SK-N-SH treated with all-trans-retinoic acid at 6 μM for 48 hours (cell line): ENCODE results near the gene GSAP.

Experiments
- ATAC-seq: fragments of 200-7000 bp; cut with Tn5 transposase; 3 replicates; pipeline ENCODE4 v1.9.1; 2020; ENCODE audit warnings: mild to moderate bottlenecking, moderate library complexity
- ARNTL ChIP-seq: fragments of 450-650 bp; formaldehyde crosslinking; IDR thresholded peaks from 2 replicates; pipeline ENCODE4 v1.5.0; 2020; ENCODE audit warnings: low read depth, mild to moderate bottlenecking, moderate library complexity, borderline replicate concordance
- BACH2 ChIP-seq: fragments of 250-450 bp; sonication (Bioruptor Pico); IDR thresholded peaks from 2 replicates; pipeline ENCODE4 v1.9.0; 2021; ENCODE audit warnings: mild to moderate bottlenecking, borderline replicate concordance
- CSDC2 ChIP-seq: fragments of 250-450 bp; sonication (Bioruptor Pico); IDR thresholded peaks from 2 replicates; pipeline ENCODE4 v1.5.0; 2020; ENCODE audit warnings: mild to moderate bottlenecking, moderate library complexity
- ESRRG ChIP-seq: fragments of 250-450 bp; sonication (Bioruptor Pico); IDR thresholded peaks from 2 replicates; pipeline ENCODE4 v1.6.1; 2021; ENCODE audit warnings: mild to moderate bottlenecking
- GLIS3 ChIP-seq: fragments of 250-450 bp; sonication (Bioruptor Pico); IDR thresholded peaks from 2 replicates; pipeline ENCODE4 v1.5.0; 2020; ENCODE audit warnings: mild to moderate bottlenecking, moderate library complexity
- ISL1 ChIP-seq: fragments of 250-450 bp; sonication (Bioruptor Pico); IDR thresholded peaks from 2 replicates; pipeline ENCODE4 v2.1.2; 2022; ENCODE audit warnings: mild to moderate bottlenecking, moderate library complexity
- OSR1 ChIP-seq: fragments of 250-450 bp; sonication (Bioruptor Pico); IDR thresholded peaks from 2 replicates; pipeline ENCODE4 v1.8.0; 2022; ENCODE audit warnings: moderate library complexity, mild to moderate bottlenecking, inconsistent platforms
- RARB ChIP-seq: fragments of 250-450 bp; sonication (Bioruptor Pico); IDR thresholded peaks from 2 replicates; pipeline ENCODE4 v1.8.0; 2021; ENCODE audit warnings: mild to moderate bottlenecking, moderate library complexity
- SNAI2 ChIP-seq: fragments of 250-450 bp; sonication (Bioruptor Pico); IDR thresholded peaks from 2 replicates; pipeline ENCODE4 v1.5.0; 2020; ENCODE audit warnings: mild to moderate bottlenecking, moderate library complexity
- TCF4 ChIP-seq: fragments of 250-450 bp; sonication (Bioruptor Pico); IDR thresholded peaks from 2 replicates; pipeline ENCODE4 v1.8.0; 2021; ENCODE audit warnings: mild to moderate bottlenecking, moderate library complexity, borderline replicate concordance
- TOX ChIP-seq: fragments of 250-450 bp; sonication (Bioruptor Pico); IDR thresholded peaks from 2 replicates; pipeline ENCODE4 v1.8.0; 2021; ENCODE audit warnings: mild to moderate bottlenecking, moderate library complexity, borderline replicate concordance
- ZC3H10 ChIP-seq: fragments of 250-450 bp; sonication (Bioruptor Pico); IDR thresholded peaks from 2 replicates; pipeline ENCODE4 v1.5.1; 2021; ENCODE audit warnings: mild to moderate bottlenecking, moderate library complexity
- ZFP3 ChIP-seq: fragments of 250-450 bp; sonication (Bioruptor Pico); IDR thresholded peaks from 2 replicates; pipeline ENCODE4 v1.5.0; 2020; ENCODE audit warnings: mild to moderate bottlenecking, moderate library complexity
- ZFP30 ChIP-seq: fragments of 450-650 bp; formaldehyde crosslinking; IDR thresholded peaks from 2 replicates; pipeline ENCODE4 v1.5.0; 2022; ENCODE audit warnings: mild to moderate bottlenecking, moderate library complexity
- ZNF565 ChIP-seq: fragments of 450-650 bp; formaldehyde crosslinking; conservative IDR thresholded peaks from 2 replicates; pipeline ENCODE4 v1.5.0; 2020; ENCODE audit warnings: low read depth, mild to moderate bottlenecking, moderate library complexity
- ZNF70 ChIP-seq: fragments of 450-650 bp; formaldehyde crosslinking; IDR thresholded peaks from 2 replicates; pipeline ENCODE4 v1.5.0; 2020; ENCODE audit warnings: mild to moderate bottlenecking, moderate library complexity
- ZNF8 ChIP-seq: fragments of 450-650 bp; formaldehyde crosslinking; IDR thresholded peaks from 2 replicates; pipeline ENCODE4 v1.5.0; 2020; ENCODE audit warnings: mild to moderate bottlenecking, moderate library complexity
- TF ChIP-seq, protein P1 (sequence below): fragments of 250-450 bp; sonication (Bioruptor Pico); IDR thresholded peaks from 2 replicates; pipeline ENCODE4 v1.5.0; 2020; ENCODE audit warnings: mild to moderate bottlenecking, moderate library complexity
- TF ChIP-seq, protein P2 (sequence below): fragments of 250-450 bp; sonication (Bioruptor Pico); IDR thresholded peaks from 2 replicates; pipeline ENCODE4 v1.8.0; 2020; ENCODE audit warnings: mild to moderate bottlenecking, moderate library complexity, borderline replicate concordance
- TF ChIP-seq, protein P3 (sequence below): fragments of 250-450 bp; sonication (Bioruptor Pico); IDR thresholded peaks from 2 replicates; pipeline ENCODE4 v1.5.1; 2021; ENCODE audit warnings: mild to moderate bottlenecking, moderate library complexity
- TF ChIP-seq, protein P4 (sequence below): fragments of 250-450 bp; sonication (Bioruptor Pico); IDR thresholded peaks from 2 replicates; pipeline ENCODE4 v1.5.1; 2020; ENCODE audit warnings: low read depth, mild to moderate bottlenecking, moderate library complexity

Gene GSAP

DNA sequence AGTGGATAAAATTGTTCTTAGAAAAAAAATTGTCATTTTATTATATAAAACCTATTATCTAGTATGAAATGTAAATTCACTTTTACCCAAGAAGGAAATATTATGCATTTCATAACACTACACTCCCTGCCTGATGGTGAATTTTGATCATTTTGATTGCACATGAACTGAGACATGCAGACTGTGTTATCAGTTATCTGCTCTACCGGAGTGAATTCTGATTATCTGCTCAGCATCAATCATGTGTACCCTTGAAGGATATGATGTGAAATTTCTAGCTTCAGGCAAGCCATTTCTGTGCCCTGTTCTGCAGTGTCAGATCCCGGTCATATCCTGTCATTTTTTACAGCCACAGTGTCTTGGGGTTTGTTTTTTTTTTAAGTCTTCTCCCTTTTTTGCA, 131.5 kb downstream of the GSAP start:
- no peak for ATAC-seq
- TF ChIP-seq BACH2 (CRISPR knock-in tag) (no peak), ARNTL (CRISPR knock-in tag) (no peak), ZFP30 (CRISPR knock-in tag) (no peak), ZC3H10 (CRISPR knock-in tag) (no peak), RARB (CRISPR knock-in tag) (no peak), GLIS3 (no peak), OSR1 (CRISPR knock-in tag) (no peak), SNAI2 (CRISPR knock-in tag) (no peak), TCF4 (CRISPR knock-in tag) (peak; percentile 53; the same call in 1 of the 2 replicates), ZNF8 (no peak), ZNF70 (no peak), ISL1 (CRISPR knock-in tag) (no peak), TOX (CRISPR knock-in tag) (no peak), ZFP3 (CRISPR knock-in tag) (no peak)
- TF ChIP-seq, protein P1, sequence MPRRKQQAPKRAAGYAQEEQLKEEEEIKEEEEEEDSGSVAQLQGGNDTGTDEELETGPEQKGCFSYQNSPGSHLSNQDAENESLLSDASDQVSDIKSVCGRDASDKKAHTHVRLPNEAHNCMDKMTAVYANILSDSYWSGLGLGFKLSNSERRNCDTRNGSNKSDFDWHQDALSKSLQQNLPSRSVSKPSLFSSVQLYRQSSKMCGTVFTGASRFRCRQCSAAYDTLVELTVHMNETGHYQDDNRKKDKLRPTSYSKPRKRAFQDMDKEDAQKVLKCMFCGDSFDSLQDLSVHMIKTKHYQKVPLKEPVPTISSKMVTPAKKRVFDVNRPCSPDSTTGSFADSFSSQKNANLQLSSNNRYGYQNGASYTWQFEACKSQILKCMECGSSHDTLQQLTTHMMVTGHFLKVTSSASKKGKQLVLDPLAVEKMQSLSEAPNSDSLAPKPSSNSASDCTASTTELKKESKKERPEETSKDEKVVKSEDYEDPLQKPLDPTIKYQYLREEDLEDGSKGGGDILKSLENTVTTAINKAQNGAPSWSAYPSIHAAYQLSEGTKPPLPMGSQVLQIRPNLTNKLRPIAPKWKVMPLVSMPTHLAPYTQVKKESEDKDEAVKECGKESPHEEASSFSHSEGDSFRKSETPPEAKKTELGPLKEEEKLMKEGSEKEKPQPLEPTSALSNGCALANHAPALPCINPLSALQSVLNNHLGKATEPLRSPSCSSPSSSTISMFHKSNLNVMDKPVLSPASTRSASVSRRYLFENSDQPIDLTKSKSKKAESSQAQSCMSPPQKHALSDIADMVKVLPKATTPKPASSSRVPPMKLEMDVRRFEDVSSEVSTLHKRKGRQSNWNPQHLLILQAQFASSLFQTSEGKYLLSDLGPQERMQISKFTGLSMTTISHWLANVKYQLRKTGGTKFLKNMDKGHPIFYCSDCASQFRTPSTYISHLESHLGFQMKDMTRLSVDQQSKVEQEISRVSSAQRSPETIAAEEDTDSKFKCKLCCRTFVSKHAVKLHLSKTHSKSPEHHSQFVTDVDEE, result peak; percentile 84; the same call in 1 of the 2 replicates
- TF ChIP-seq, protein P2, sequence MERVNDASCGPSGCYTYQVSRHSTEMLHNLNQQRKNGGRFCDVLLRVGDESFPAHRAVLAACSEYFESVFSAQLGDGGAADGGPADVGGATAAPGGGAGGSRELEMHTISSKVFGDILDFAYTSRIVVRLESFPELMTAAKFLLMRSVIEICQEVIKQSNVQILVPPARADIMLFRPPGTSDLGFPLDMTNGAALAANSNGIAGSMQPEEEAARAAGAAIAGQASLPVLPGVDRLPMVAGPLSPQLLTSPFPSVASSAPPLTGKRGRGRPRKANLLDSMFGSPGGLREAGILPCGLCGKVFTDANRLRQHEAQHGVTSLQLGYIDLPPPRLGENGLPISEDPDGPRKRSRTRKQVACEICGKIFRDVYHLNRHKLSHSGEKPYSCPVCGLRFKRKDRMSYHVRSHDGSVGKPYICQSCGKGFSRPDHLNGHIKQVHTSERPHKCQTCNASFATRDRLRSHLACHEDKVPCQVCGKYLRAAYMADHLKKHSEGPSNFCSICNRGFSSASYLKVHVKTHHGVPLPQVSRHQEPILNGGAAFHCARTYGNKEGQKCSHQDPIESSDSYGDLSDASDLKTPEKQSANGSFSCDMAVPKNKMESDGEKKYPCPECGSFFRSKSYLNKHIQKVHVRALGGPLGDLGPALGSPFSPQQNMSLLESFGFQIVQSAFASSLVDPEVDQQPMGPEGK (CRISPR knock-in tag), result no peak

DNA sequence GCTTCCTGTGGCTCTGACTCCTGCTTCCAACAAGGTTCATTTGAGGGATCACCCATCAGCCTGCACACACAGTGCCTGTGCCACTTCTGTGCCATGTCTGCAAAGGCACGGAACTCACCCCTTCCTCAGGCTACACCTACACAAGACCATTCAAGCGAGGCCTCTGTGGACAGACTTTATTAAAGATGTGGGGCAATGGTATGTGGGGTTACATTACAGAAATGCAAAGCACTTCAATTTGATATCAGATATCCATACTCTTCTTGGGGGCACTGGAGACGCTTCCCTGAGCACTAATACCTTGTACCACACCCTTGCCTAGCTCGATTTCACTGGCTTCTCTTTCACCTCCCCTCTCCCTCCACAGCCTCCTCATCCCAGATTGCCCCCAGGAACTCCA, 132.1 kb downstream of the GSAP start:
- no peak for TF ChIP-seq GLIS3
- no peak for TF ChIP-seq ARNTL (CRISPR knock-in tag)
- no peak for TF ChIP-seq RARB (CRISPR knock-in tag)
- no peak for TF ChIP-seq ZFP3 (CRISPR knock-in tag)
- no peak for TF ChIP-seq ZC3H10 (CRISPR knock-in tag)
- TF ChIP-seq CSDC2 (CRISPR knock-in tag), result no peak
- TF ChIP-seq ESRRG, result no peak
- TF ChIP-seq, protein P1, result no peak
- TF ChIP-seq, protein P2 (CRISPR knock-in tag), result no peak
- no peak for TF ChIP-seq OSR1 (CRISPR knock-in tag)
- TF ChIP-seq, protein P3, sequence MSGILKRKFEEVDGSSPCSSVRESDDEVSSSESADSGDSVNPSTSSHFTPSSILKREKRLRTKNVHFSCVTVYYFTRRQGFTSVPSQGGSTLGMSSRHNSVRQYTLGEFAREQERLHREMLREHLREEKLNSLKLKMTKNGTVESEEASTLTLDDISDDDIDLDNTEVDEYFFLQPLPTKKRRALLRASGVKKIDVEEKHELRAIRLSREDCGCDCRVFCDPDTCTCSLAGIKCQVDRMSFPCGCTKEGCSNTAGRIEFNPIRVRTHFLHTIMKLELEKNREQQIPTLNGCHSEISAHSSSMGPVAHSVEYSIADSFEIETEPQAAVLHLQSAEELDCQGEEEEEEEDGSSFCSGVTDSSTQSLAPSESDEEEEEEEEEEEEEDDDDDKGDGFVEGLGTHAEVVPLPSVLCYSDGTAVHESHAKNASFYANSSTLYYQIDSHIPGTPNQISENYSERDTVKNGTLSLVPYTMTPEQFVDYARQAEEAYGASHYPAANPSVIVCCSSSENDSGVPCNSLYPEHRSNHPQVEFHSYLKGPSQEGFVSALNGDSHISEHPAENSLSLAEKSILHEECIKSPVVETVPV, result no peak
- TF ChIP-seq ZNF565 (CRISPR knock-in tag), result no peak
- no peak for TF ChIP-seq TCF4 (CRISPR knock-in tag)
- no peak for TF ChIP-seq ZNF70
- TF ChIP-seq SNAI2 (CRISPR knock-in tag), result no peak
- TF ChIP-seq, protein P4, sequence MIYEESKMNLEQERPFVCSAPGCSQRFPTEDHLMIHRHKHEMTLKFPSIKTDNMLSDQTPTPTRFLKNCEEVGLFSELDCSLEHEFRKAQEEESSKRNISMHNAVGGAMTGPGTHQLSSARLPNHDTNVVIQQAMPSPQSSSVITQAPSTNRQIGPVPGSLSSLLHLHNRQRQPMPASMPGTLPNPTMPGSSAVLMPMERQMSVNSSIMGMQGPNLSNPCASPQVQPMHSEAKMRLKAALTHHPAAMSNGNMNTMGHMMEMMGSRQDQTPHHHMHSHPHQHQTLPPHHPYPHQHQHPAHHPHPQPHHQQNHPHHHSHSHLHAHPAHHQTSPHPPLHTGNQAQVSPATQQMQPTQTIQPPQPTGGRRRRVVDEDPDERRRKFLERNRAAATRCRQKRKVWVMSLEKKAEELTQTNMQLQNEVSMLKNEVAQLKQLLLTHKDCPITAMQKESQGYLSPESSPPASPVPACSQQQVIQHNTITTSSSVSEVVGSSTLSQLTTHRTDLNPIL (CRISPR knock-in tag), result no peak
- no peak for ATAC-seq
